CD4-positive, alpha-beta T cell treated with Interleukin-15 for 1 hour (primary cell): ENCODE data around the gene SMURF1.

Source experiments
- DNase-seq: peaks from one replicate; pipeline ENCODE4 v3.0.0-alpha.2; 2020

SMURF1 gene

DNA sequence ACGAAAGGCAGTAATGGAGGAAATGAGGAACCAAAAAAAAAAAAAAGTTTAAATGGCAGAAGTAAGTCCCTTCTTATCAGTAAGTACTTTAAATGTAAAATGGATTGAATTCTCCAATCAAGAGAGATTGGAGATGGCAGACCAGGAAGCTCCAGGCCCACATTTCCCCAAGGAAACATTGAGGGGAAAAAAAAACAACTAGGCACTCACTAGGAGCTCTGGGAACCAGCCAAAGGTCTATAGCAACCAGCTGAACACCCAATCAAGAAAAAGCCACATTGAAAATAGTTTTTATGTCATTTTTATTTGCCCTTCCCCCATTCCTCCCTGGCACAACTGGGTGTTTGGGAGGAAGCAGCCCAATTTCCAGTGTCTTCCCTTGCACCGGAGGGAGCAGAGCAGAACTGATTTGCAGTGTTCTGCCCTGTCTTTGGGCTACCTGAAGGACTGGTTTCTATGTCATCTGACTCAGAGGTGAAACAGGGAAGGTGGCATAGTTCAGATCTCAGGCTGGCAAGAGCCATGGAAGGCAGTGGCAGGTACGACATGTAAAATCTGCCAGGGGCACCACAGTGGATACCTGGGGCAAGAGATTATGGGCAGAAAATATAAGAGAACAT is 121.9 kb downstream of the SMURF1 start:
- DNase-seq: no peak

DNA sequence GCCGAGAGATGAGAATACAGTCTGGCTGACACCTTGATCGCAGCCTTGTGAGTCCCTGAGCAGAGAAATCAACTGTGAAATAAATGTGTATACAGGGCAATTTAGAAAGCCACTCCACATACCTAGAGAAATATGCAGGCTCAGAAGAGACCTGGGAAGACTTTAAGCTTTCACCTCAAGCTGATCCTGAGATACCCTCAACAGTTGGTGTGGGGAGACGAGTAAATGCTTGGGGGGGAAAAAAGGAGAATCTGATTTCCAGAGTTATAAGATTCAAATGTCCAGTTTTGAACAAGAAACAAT is 123.5 kb downstream of the SMURF1 start:
- DNase-seq: no peak

DNA sequence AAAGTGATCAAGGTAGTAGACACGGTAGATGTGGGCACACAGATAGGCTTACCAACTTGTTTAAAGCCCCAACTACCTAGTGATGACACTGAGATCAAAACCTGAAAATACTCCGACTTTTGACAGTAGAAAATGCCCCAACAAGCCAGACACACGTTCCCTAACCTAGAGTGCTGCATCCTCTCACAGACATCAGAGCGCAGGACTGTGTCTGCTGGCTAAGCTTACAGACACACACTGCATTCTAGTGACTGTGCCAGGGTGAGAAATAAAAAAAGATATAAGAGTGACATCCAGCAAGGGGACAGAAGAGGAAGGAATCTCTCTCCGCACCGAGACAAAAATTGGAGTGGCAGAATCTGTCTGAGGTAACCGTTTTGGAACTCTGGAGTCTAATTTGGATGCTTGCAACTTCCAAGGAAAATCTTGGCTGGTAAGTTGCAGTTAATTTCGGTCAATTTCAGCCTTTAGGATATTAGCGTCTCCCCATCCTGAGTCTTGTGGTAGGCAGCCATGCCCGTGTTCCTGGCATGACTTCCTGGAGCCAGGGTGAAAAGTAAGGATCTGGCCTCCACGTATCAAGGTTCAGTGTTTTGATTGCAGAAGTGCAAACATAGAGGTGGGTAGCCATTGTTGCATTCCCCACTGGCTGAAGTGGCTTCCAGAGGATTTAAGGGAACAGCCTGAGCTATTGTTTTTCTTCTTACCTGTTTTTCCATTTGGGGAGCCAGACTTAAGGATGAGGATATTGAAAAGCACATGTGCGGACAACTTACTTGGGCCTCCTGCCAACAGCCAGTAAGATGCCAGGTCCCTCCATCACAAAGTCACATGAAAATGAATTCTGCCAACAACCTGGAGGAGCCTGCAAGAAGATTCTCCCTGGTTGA is 124.1 kb downstream of the SMURF1 start:
- DNase-seq: no peak

DNA sequence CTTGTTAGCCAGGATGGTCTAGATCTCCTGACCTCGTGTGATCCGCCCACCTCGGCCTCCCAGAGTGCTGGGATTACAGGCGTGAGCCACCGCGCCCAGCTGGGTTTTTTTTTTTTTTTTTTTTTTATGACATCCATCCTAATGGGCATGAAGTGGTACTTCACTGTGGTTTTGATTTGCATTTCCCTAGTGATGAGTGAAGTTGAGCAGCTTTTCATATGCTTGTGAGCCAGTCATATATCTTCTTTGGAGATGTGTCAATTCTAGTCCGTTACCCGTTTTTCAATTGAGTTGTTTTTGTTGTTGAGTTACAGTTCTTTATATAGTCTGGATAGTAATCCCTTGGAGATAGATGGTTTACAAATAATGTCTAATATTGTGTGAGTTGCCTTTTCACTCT is 127.7 kb downstream of the SMURF1 start:
- DNase-seq: no peak

DNA sequence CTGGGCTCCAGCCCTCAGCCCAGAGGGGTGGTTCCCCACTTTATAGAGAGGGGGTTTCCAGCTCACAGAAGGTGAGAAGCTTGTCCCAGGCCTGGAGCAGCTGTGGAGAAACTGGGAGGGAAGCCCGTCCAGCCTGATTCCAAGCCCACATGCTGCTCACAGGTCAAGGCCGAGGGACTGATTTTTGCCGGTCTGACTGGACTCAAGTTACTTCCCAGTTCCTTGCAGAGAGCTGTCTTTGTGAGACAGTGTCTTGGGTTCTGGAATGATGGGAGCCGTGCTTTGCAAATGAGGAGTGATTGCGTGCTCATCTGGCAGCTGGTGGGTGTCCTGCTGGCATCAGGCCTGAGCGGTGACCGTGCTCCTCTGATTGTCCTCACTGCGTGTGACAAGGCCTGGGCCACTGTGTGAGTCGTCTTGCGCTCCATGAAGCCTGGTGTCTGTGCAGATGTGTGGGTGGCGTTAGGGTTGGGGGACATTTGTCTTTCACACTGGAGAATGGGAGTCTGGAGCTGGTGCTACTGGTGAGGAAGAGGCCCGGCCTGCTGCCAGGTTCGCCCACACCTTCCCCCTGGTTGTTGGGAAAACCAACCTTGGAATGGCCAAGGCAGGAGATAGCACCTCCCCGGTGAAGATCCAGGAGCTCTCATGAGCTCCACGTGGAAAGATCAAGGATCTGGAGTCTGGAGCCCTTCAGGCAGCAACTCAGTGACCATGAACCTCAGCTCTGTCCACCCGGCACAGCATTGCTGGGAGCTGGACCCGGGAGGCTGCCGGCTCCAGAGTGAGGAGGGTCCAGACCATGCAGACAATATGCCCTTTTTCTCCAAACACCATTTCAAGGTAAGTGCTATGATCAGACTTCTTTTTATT is 129.6 kb downstream of the SMURF1 start:
- DNase-seq: no peak

DNA sequence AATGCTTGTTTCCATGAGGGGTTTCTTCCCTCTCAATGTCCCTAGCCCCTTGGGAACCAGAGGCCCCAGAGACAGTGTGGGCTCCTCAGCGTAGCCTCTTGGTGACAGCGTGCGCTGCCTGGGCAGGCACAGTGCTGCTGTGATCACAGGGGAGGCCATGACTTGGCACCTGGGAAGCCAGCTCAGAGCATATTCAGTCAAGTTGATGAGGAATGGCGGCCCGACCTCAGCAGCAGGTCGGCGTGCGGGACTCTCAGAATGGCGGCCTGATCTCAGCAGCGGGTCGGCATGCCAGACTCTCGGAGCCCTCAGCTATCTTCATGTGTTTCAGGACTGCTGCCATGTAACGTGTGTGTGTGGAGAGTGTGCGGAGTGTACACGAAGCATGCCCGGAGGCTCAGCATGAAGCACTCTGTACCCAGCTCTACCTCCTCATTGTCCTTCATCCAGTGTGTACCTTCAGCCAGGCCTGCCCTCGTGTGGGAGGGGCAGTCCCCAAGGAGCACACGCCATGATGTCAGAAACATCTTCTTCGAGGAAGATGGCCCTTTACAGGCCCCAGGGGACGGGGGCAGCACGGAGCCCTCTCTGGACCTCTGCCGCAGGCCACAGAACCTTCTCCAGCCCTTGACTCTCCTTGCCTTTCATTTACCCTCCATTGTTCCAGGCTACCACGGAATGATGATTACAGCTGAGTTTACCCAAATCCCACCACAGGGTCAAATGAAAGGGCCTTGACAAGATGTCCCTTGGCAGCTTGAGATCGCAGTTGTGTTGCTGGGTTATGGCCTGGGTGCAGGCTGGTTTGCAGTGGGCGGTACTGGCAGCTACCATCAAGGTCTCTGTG is 130.4 kb downstream of the SMURF1 start:
- no peak for DNase-seq

DNA sequence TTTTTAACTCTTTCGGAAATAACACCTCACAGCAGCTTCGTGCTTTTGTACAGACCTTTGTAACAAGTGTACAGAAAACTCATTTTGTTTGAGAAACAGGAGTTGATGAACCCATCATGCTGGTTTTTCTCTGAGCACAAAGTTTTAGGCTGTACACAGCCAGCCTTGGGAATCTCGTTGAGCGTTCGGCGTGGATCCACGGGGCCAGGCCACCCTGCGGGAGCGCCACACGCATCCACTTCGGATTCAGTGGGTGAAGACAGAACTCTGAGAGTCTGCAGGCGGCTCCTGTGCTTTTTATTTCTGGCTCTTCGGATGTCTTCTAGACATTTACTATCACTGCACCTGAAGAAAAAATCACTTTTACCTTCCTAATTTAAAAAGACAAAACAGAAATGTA is 131.2 kb downstream of the SMURF1 start:
- no peak for DNase-seq

DNA sequence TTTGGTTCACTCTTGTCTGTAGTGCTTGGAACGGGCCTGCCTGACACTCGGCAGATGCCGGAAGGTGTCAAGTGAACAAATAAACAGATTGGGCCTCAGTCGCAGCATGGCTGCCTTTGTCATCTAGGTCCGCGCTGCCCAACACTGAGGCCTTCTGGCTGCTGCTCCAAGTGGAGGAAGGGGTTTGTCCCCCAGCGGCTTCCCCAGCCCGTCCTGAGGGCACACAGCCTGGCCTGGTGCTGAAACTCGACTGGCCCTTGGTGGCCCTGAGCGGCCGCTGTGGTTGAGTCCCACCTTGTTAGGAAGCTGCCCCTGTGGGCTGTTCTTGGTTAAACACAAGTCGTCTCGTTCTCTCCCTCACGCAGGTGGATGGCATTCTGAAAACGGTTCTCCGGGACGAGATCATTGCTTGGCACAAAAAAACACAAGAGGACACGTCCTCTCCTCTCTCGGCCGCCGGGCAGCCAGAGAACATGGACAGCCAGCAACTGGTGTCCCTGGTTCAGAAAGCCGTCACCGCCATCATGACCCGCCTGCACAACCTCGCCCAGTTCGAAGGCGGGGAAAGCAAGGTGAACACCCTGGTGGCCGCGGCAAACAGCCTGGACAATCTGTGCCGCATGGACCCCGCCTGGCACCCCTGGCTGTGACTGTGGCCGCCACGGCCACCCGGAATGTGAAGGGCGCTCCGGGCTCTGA is 132.1 kb downstream of the SMURF1 start:
- no peak for DNase-seq

DNA sequence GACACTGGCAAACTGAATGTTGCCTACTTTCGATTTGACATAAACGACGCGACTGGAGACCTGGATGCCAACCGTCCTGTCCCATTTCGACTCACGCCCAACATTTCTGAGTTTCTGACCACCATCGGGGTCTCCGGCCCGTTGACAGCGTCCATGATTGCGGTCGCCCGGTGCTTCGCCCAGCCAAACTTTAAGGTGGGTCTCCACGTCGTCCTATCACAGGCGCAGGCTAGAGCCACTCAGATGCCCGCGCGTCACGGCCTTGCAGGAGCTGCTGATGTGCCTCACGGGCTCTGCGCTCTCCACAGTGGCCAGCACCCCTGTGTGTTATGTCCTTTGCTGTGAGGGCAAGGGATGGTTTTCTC is 132.6 kb downstream of the SMURF1 start:
- DNase-seq: no peak

DNA sequence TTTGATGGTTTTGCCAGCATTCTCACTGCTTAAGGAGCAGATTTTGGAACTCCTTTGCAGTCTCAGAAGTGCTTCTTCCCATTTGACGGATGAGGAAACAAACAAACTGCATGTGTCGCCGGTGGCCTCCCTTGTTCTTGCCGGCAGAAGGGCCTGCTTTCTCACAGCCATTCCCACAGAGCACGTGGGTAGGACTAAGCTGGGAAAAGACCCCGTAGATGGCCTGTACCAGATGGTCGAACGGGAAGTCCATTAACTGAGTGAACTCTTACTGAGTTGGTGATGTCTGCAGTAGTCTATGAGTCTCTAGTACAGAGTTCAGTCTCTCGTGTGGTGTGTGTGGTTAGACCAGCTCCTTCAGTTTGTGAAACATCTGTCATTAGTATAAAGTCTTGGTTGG is 133.6 kb downstream of the SMURF1 start:
- no peak for DNase-seq

DNA sequence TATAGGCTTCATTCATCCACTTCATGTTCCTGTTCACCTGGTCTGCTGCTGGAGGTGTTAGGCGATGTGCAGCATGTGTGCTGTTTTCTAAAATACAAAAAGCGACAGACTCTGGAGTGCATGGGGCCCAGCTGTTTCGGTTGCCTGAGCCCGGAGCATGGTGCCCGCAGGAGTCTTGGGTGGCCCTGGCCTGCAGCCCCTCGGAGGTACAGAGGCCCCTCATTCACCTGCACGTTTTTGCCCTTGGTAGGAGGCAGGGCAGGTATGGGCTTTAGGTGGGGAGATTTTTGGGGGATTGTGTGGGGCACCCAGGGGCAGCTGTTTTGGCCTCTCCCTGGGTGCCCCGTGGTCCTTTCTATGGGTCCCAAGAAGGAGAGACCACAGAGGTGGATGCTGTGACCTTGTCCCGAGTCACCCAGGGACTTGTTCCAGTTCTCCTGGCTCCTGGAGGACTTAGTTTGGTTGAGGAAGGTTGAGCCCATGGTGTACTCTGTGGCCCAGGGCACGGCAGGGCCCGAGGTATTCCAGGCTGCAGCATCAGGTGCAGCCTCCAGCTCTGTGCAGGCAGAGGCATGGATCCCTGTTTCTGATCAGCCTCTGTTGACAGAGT is 134.9 kb downstream of the SMURF1 start:
- DNase-seq: no peak

DNA sequence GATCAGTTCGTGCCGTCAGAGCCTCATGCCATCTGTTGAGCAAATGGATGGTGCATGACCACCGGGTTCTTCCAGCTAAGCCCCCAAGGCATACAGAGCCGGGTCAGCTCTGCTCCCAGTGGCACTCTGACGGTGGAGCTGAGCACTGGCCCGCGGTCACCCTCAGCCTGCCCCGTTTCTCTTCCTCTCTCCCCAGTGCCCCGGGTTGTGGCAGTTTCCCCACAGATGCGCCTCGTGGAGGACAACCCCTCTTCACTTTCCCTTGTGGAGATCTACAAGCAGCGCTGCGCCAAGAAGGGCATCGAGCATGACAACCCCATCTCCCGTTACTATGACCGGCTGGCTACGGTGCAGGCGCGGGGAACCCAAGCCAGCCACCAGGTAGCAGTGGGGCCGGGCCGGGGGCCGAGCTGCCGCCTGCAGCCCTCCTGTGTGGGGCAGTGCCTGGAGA is 135.7 kb downstream of the SMURF1 start:
- no peak for DNase-seq

DNA sequence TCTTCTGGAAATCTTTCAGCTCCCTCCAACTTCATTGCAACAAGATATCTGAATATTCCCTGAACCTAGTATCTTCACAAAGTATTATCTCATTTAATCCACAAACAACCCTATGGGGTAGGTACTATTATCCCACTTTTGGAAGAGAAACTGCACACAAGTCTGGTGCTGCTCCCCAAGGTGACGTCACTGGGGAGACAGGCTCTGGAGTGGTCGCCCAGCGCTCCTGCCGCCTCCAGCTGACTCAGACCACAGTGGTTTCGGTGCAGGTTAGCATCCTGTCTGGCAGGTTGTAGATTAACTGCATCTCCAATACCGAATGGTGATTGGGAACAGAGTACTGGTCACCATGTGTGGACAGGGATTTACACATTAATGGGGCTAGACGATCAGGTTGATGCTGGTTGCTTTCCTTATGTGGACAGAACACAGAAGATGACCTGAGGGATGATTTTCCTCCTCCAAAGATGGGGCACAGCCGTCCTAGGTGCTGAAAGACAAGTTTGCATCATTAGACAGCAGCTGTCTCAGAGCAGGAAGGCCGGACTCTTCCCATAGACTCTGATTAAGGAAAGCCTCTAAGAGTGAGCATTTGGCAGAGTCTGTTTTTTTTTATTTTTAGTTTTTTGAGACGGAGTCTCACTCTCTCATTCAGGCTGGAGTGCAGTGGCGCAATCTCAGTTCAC is 137.0 kb downstream of the SMURF1 start:
- no peak for DNase-seq

DNA sequence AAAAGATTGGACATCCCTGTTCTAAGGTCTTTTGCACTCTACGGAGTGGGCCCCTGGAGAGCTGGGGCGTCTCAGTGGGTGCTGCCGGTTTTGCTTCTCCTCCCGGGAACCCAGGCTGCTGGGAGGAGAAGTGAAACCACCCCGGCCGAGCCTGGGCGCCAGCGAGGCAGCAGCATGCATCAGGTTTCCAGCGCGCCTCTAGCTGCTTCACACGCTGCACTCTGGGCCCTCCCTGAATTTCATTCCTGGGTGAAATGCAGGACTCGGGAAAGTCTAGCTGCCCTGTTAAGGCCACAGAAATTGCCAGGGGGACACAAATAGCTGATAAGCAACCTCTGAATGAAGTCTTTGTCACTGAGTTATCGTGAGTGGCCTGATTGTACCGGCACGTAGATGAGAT is 138.1 kb downstream of the SMURF1 start:
- DNase-seq: no peak

DNA sequence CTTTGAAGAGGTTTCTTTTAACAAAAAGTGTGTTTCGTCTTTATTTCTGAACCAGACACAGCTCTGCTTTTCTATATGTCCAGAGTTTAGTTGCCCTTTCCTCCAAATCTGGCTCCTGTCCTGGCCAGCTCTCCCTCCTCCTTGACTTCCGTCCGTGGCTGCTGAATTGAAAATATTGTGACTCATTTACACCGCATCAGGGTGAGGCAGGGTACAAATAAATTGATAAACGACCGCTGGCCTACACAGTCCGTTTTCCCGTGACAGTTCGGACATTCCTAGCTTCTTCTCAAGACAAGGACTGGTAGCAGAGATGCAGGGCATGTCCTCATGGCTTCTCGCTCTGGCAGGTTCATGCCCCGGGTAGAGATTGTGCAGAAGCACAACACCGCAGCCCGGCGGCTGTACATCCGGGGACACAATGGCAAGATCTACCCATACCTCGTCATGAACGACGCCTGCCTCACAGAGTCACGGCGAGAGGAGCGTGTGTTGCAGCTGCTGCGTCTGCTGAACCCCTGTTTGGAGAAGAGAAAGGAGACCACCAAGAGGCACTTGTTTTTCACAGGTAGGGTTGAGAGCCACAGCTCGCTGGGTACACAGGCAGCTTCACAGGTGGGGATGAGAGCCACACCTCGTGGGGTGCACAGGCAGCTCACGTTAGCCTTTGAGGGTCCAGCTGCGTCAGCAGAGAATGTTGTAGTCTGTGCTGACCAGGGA is 139.0 kb downstream of the SMURF1 start:
- no peak for DNase-seq

DNA sequence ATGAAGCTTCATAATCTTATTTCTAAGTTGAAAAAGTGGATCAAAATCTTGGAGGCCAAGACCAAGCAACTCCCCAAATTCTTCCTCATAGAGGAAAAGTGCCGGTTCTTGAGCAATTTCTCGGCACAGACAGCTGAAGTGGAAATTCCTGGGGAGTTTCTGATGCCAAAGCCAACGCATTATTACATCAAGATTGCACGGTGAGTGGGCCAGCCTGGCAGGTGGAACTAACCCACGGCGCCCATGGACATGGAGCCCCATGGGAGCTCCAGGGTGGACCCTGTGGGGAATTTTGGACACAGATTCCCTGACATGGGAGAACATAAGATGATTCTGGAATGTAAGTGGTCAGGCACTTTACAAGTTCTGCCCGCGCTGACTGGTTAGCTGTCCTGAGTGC is 139.7 kb downstream of the SMURF1 start:
- no peak for DNase-seq

DNA sequence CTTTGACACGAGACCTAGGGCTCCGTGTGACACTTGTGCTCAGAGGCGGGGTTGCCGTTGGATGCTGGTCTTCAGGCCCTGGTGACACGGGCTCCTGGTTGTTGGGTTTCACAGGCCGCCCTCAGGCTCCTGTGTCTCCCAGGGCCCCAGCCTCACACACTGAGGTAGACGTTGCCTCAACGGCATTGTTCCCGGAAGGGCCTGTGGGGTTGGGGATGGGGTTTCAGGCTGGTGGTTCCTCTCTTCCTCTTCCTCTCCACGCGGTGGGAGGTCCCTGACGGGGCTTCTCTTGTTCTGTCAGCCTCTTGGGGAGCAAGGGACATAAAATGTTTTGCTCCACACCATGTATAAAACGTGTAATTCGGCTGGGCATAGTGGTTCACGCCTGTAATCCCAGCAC is 140.5 kb downstream of the SMURF1 start:
- DNase-seq: no peak

DNA sequence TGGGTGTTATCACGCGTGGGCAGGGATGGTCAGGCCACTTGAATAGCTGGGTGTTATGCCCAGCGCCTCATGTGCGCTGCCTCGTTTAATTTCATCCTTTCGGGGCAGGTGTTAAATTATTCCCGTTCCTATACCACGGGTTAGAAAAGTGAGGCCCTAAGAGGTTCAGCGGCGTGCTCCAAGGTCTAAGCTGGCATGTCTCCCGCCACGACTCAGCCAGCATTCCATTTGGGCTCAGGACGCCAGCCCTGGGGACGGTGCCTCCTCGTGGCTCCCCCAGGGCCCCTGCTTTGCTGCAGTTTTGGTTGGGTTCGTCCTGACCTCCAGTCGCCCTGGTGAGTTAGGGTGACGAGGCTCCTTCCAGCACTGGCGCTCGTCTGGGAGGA is 141.1 kb downstream of the SMURF1 start:
- no peak for DNase-seq

DNA sequence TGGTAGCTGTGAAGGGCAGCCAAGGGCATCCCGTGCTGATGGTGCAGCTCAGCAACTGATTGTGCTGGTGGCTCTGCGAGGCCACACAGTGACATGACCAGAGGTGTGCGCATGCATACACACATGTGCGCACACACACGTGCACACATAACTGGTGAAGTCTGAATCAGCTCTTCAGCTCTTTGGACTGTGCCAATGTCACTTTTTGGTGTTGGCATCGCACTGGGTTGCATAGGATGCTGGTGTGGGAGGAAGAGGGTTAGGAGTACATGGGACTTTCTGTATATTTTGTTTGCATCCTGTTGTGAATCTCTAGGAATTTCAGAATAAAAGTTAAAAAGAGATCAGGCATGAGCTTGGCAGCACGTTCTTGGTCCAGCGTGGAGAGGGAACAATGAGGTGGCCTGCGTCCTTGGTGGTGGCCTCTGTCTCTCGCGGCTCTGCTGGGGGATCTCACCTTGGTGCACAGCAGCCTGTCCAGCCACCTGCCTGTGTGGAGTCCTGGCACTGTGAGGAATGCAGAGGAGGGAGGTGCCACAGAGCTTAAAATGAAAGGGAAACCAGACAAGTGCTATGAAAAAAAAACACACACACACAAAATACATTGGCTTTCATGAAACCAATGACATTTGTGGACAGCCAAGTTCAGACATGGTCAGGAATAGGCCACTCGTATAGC is 141.6 kb downstream of the SMURF1 start:
- no peak for DNase-seq
